Ishikawa (cell line): ENCODE data around the gene MAST4.

Source experiments
- CEBPB ChIP-seq: IDR thresholded peaks from 2 replicates; pipeline ENCODE4 v1.6.1; 2012
- EGR1 ChIP-seq: IDR thresholded peaks from 2 replicates; pipeline ENCODE4 v1.6.1; 2012
- EP300 ChIP-seq: IDR thresholded peaks from 2 replicates; pipeline ENCODE4 v1.6.1; 2012; ENCODE audit warnings: borderline replicate concordance
- FOXM1 ChIP-seq: IDR thresholded peaks from 2 replicates; pipeline ENCODE4 v1.6.1; 2012; ENCODE audit warnings: low read depth, borderline replicate concordance
- NFIC ChIP-seq: IDR thresholded peaks from 2 replicates; pipeline ENCODE4 v1.6.1; 2012
- RAD21 ChIP-seq: IDR thresholded peaks from 2 replicates; pipeline ENCODE4 v1.6.1; 2012; ENCODE audit warnings: low read depth
- TAF1 ChIP-seq: IDR thresholded peaks from 2 replicates; pipeline ENCODE4 v1.6.1; 2012; ENCODE audit warnings: low read depth, mild to moderate bottlenecking
- TCF12 ChIP-seq: IDR thresholded peaks from 2 replicates; pipeline ENCODE4 v1.6.1; 2012; ENCODE audit warnings: low read depth
- YY1 ChIP-seq: IDR thresholded peaks from 2 replicates; pipeline ENCODE4 v1.6.1; 2012; ENCODE audit warnings: low read depth
- TF ChIP-seq, protein P1 (sequence below): IDR thresholded peaks from 2 replicates; pipeline ENCODE4 v1.6.1; 2012
- TF ChIP-seq, protein P2 (sequence below): IDR thresholded peaks from 2 replicates; pipeline ENCODE4 v1.6.1; 2012; ENCODE audit warnings: low read depth, mild to moderate bottlenecking

DNA sequence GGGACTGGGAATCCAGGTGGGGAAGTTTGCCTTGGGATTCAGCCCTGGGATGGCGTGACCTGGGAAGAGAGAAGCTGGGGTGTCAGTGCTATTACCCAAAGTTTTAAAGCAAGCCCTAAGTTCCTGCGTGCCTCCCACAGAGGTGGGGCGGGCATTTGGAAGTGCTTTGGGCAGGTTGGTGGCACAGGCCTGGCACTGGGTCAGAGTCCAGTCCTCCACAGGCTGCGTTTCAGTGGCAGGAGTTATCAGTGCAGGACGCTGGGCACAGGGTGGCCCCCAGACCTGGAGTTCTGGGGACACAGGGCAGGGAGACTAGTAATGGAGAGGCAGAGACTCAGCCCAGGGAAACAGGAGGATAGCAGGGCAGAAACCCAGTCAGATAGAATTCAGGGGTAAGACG is 147.2 kb downstream of the MAST4 start:
- TF ChIP-seq NFIC, result no peak
- TF ChIP-seq EP300, result no peak
- no peak for TF ChIP-seq RAD21
- TF ChIP-seq, protein P1, sequence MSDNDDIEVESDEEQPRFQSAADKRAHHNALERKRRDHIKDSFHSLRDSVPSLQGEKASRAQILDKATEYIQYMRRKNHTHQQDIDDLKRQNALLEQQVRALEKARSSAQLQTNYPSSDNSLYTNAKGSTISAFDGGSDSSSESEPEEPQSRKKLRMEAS, result no peak
- TF ChIP-seq, protein P2, sequence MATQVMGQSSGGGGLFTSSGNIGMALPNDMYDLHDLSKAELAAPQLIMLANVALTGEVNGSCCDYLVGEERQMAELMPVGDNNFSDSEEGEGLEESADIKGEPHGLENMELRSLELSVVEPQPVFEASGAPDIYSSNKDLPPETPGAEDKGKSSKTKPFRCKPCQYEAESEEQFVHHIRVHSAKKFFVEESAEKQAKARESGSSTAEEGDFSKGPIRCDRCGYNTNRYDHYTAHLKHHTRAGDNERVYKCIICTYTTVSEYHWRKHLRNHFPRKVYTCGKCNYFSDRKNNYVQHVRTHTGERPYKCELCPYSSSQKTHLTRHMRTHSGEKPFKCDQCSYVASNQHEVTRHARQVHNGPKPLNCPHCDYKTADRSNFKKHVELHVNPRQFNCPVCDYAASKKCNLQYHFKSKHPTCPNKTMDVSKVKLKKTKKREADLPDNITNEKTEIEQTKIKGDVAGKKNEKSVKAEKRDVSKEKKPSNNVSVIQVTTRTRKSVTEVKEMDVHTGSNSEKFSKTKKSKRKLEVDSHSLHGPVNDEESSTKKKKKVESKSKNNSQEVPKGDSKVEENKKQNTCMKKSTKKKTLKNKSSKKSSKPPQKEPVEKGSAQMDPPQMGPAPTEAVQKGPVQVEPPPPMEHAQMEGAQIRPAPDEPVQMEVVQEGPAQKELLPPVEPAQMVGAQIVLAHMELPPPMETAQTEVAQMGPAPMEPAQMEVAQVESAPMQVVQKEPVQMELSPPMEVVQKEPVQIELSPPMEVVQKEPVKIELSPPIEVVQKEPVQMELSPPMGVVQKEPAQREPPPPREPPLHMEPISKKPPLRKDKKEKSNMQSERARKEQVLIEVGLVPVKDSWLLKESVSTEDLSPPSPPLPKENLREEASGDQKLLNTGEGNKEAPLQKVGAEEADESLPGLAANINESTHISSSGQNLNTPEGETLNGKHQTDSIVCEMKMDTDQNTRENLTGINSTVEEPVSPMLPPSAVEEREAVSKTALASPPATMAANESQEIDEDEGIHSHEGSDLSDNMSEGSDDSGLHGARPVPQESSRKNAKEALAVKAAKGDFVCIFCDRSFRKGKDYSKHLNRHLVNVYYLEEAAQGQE, result no peak
- TF ChIP-seq TAF1, result no peak
- no peak for TF ChIP-seq EGR1
- no peak for TF ChIP-seq YY1
- TF ChIP-seq CEBPB, result no peak
- TF ChIP-seq TCF12, result no peak
- TF ChIP-seq FOXM1, result no peak
